CD4-positive, alpha-beta T cell treated with Interleukin-17A for 4 hours (primary cell): Measurements from ENCODE around the gene BMP2K.
"Not testable (repeated sequence)": the region's sequence is repeated elsewhere in the genome, so short reads cannot be mapped to it uniquely, and the experiment has no call there.

Experiments
- DNase-seq: peaks from one replicate; pipeline ENCODE4 v3.0.0-alpha.2; 2020; ENCODE audit warnings: mixed read lengths

Gene BMP2K

DNA sequence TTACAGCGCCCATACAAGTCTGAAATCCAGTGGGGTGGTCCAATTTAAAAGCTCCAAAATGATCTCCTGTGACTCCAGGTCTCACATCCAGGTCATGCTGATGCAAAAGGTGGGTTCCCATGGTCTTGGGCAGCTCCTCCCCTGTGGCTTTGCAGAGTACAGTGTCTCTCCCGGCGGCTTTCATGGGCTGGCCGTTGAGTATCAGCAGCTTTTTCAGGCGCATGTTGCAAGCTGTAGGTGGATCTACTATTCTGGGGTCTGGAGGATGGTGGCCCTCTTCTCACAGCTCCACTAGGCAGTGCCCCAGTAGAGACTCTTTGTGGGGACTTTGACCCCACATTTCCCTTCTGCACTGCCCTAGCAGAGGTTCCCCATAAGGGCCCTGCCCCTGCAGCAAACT lies 92.6 kb downstream of the BMP2K start:
- DNase-seq = not testable (repeated sequence)

DNA sequence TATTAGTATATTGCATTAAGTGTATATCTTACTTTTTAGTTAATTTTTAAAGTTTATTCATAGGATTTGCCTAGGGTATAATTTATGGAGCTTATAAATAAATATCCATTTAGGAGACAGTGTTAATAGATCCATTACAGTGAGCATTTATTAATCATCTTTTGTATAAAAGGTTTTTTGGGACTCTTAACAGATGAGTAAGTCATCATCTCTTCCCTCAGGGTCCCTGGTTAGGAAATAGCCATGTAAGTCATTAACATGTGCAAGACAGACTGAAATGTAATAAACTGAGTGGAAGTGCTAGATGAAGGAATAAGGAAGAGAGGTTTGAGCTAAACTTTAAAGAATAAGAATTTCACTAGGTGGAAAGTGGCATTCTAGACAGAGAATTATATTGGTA lies 93.9 kb downstream of the BMP2K start:
- DNase-seq = no peak

- DNase-seq = no peak
These were observed 100.6 kb downstream of the BMP2K start for GRCh38 chr4:78876568-78877320.

GRCh38 chr4:78878031-78878430 lies 101.9 kb downstream of the BMP2K start:
- no peak for DNase-seq

DNA sequence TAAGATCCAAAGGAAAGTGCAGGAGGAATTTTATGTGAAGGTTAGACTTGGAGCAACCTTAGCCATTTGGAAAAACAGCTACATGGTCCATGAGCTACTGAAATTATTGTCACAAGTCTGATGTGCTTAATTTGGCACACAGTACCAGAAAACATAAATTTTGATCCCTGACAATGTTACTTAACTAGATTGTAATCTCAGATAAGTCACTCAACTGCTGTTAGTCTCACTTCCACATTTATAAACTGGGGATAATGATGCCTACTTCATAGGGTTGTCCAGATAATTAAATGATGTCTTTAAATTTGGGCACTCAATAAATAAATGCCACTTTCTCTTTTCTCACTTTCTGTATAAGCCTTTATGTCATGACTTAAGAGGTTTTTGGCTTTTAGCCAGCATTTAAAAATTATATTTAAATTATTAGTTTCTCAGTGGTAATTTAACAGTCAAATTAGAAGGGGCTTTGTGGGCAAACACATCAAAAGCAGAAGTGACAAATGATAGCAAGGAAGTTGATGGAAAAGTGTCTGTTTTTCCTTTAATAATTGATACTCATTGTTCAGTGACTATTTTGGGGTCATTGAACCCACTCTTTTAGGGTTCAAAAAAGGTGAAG lies 104.8 kb downstream of the BMP2K start:
- no peak for DNase-seq

DNA sequence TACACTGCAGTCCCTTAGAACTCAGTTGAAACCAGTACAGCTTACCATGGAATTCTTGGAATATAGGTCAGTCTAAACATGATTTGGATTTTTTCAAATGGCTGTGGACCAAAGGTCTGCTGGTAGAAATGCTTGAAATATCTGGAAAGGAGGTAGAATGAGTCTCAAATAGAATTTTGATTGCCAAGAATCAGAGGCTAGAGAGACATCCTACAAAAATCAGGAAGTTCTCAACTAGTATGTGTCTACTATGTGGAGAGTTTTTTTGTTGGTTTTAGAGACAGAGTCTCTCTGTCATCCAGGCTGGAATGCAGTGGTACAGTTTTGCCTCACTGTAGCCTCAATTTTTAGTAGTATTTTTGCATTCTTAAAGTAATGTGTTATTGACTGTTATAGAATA lies 109.4 kb downstream of the BMP2K start:
- no peak for DNase-seq

- no peak for DNase-seq
These were observed 113.8 kb downstream of the BMP2K start for GRCh38 chr4:78889955-78890354.

- no peak for DNase-seq
These were observed 123.2 kb downstream of the BMP2K start for GRCh38 chr4:78899302-78899701.

DNA sequence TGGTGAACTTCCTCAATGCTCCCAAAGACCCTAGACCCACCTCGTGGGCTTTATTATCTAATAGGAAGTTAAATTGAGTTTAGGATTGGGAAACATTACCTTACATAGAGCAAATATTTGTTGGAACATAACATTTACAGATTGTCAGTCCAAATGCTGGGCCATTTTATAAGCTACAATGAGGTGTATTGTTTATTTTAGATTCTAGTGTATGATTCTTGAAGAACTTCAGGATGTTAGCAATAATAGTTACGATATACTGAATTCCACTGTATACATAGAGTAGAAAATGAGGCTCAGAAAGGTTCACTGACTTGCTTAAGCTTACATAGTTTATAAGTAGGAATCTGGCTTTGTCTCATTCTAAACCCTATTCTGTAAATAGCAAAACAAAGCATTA lies 125.7 kb downstream of the BMP2K start:
- DNase-seq = no peak

GRCh38 chr4:78902298-78902697 lies 126.1 kb downstream of the BMP2K start:
- no peak for DNase-seq

GRCh38 chr4:78904143-78904542 lies 128.0 kb downstream of the BMP2K start:
- DNase-seq = no peak

DNA sequence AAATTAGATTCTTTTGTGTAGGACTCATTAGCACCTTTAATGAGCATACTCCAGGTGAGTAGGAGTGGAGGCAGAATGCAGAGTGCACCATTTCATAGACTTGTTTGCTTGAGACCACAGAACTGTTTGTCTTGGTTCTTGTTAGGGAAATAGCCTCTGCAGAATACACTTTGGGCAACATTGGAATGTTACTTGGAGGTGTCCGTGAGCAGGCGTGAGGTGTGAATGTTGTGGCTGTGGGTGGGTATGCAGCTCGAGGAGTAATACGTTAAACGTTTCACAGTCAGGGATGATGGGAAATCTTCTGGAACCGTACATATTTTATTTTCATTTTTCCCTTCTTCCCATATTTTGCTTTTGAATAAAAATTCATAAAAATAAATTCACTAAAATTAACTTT lies 131.5 kb downstream of the BMP2K start:
- no peak for DNase-seq

GRCh38 chr4:78908974-78909373 lies 132.8 kb downstream of the BMP2K start:
- not testable (repeated sequence) for DNase-seq

DNA sequence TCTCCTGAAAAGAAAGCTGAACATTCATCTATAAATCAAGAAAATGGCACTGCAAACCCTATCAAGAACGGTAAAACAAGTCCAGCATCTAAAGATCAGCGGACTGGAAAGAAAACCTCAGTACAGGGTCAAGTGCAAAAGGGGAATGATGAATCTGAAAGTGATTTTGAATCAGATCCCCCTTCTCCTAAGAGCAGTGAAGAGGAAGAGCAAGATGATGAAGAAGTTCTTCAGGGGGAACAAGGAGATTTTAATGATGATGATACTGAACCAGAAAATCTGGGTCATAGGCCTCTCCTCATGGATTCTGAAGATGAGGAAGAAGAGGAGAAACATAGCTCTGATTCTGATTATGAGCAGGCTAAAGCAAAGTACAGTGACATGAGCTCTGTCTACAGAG lies 134.5 kb downstream of the BMP2K start:
- DNase-seq = no peak

- no peak for DNase-seq
These were observed 146.1 kb downstream of the BMP2K start for GRCh38 chr4:78922207-78922606.

DNA sequence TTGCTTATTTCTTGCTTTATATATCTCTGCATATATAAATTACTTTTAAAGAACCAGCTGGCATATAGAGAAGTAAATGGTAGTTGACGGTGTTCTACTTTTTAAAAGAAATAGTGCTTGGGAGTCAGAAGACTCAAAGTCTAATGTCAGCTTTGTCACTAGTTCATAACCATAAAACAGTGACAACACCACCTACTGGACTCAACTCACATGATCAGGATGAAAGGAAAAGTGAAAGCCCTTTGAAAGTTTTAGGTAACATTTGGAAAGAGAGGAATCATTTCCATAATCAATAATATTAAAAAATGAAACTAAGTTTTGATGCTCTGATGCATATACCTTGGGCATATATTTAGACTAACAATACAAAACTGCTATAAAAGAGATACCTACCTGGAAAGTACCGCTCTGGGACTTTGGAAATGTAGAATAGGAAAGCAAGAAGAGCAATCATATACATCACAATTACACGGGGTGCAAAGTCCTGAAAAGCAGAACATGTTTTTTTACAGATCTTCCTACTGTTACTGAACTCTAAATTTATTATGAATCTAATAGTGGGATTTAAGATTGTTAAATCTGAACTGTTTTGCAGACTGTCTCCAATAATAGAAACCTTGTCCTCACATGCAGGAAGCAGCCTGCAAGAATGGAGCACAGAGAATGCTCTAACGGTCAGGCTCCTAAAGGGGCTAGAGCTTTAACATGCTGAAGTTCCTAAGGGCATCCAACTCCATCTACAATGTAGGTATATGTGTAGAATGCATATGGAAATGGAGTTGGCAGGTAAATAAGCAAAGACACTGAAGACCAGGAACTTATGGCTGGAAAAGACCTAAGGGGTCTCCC lies 147.5 kb downstream of the BMP2K start:
- DNase-seq = no peak

DNA sequence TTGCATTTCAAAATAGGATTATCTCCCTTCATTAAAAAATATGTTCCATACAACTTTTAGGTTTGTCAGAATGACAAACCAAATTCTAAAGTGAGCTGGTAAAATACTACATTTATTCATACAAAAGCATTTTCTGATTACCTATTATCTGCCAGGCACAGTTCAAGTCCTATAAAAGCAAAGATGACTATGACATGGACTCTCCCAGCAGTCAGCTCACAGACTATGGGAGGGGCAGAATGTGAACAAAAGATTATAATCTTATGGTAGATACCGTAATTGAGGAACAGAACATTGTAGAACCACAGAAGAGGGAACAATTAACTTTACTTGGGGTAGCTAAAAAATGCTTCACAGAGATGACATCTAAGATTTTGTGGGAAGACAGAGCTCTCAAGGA lies 150.7 kb downstream of the BMP2K start:
- DNase-seq = no peak

DNA sequence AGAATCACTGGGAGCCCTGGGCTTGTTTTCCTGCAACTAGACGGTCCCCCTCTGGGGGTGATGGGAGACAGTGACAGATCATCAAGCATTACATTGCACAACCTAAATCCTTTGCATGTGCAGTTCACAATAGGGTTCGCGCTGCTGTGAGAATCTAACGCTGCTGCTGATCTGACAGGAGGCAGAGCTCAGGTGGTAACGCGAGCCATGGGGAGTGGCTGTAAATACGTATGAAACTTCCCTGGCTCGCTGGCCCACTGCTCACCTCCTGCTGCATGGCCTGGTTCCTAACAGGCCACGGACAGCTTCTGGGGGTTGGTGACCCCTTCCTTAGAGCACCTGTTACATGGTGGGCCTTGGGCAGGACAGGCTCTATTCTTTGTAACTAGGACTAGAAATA lies 152.7 kb downstream of the BMP2K start:
- DNase-seq = no peak

DNA sequence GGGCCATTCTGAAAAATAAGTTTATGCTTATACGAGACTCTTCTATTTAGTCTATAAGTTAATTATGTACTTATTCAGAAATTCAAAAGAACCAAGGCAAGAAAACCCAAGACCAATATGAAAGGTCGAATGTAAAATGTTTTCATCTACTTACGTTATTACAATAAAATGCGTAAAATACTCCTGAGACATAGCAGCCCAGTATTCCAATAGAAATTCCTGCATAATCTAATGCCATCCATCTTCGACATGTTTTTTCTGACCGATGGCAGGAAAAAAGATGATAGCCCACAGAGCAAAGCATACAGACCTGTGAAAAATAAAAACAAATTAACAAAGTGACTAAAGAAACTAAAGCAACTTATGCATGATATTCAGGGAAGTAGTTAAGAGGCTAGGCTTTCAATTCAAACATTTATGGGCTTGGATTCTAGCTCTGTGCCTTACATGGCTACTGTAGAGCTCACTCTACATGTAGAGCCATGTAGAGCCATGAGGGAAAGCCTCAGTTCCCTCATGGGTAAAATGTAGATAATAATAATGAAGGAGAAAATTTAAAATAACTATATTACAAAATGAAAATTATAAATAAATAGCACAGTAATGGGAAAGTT lies 154.0 kb downstream of the BMP2K start:
- no peak for DNase-seq

GRCh38 chr4:78936989-78937388 lies 160.8 kb downstream of the BMP2K start:
- DNase-seq = no peak

DNA sequence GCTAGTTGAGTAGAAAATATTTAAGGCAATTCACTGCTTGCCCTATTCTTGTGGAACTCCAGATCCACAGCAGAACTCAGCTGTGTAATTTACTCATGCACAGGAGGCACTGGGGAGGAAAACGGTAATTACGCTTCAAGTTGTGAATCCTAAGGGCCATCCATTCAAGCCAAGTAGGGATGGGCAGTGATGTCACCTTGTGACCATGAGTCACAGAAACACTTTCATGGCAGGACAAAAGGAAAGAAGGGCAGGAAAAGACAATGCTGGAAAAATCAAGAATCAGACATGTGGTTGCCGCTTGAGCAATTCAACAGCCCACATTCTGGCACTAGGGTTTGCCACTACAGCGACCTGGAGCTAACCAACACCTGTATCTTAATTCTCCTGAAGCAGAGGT lies 161.7 kb downstream of the BMP2K start:
- DNase-seq = no peak

DNA sequence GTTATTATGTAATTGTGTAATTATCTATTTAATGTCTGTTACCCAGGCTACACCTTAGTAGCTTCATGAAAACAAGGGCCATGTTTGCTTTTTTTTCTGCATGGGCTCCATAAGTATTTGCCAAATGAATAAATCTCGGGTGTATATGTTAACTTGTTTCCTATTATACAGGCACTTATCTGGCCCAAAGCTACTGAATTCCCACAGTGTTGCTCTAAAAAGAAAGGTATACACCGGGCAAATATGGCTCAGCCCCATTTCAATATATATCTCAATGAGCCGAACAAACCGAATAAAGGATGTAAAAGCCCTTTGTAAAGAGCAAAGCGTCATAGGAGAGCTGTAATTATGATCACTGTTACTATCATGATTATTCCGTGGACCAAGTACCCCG lies 162.3 kb downstream of the BMP2K start:
- DNase-seq = peak; percentile 5

DNA sequence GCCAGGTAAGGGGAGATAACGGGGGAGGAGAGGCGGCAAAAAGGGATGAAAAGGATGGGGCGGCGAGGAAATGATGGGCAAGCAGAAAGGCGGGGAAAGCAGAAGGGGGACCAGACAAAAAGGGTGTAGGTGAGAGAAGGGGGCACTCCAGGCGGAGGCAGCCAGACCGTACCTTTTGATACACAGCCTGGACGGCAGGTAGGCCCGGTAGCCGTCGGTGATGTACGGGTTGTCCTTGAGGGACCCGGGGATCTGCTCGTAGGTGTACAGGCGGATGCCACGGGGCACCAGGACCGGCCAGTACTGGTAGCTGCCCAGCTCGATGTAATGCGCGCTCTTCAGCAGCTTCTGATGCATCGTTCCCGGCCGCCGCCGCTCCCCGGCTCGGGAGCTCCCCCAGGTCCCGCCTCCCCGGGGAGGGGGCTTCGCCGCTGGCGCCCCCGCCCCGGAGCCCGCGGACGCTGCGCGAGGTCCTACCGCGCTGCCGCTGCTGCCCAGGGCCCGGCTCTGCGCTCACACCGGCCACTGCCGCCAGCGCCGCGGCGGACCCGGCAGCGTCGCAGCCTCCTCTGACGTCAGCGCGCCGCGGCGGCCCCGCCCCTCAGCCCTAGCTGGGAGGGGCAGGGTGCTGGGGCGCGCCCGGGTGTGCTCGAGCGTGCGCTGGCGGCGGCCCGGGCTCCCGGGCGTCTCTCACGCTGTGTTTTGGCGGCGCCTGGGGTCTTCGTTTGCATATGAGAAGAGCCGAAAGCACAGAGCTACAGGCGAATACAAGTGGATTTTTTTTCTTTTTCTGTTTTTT lies 162.9 kb downstream of the BMP2K start, which contains the start of gene PAQR3:
TSS of gene PAQR3 (minus strand) at position 571 of the 799 bp plus-strand sequence. CDS start at position 357, 214 bp downstream.
- DNase-seq = peak; percentile 92
